HG03442 (cell line): Measurements from ENCODE around the gene PTPRN2.
A peak's percentile ranks its signal among the peaks of the same experiment; 100 is the strongest.

ENCODE experiments used
- ATAC-seq: cut with Tn5 transposase; IDR thresholded peaks from one replicate; pipeline ENCODE4 v1.9.1; 2021; ENCODE audit warnings: mild to moderate bottlenecking, moderate library complexity; ENCODE audit not compliant: unreplicated experiment

PTPRN2 gene

GRCh38 chr7:157617401-157617800 is 970.2 kb downstream of the PTPRN2 start:
- no peak for ATAC-seq

DNA sequence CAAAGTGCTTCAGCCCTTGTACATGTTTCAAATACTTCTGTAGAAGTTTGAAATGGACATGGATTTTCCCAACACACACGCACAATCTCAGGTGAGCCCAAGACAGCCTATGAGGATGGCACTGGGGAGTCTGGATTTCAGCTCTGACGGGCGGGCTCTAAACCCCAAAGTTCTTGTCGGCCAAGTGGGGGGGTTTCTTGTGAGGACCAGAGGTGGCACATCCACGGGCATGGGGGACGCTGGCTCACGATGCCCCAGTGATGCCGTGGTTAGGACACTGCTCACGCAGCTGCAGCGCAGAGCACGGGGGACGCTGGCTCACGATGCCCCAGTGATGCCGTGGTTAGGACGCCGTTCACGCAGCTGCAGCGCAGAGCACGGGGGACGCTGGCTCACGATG is 970.7 kb downstream of the PTPRN2 start:
- no peak for ATAC-seq

- no peak for ATAC-seq
These were observed 971.2 kb downstream of the PTPRN2 start for GRCh38 chr7:157616426-157616825.

GRCh38 chr7:157615852-157616251 is 971.8 kb downstream of the PTPRN2 start:
- no peak for ATAC-seq

- ATAC-seq, result no peak
These were observed 972.4 kb downstream of the PTPRN2 start for GRCh38 chr7:157615101-157615817.

DNA sequence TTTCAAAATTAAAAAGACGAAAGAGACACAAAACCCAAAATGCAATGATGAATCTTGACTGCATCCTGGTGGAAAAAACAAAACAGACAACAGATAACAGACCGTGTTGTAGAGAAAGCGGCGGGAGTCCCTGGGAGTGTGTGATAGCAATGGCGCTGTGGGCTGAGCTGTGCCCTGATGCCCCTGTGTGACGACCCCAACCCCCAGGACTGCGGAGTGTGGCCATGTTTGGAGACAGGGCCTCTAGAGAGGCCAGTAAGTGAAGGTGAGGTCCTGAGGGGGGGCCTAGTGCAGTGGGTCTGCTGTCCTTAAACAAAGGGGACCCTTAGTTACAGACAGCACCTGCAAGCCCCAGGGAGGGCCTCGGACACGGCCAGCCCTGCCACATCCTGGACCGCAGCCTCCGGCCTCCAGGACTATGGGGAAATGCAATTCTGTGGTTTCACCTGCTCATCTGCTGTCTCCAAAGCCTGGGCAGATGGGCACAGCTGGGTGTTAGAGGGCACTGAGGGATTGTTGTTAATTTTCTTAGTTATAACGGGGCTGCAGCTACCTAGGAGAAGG is 973.1 kb downstream of the PTPRN2 start:
- no peak for ATAC-seq

GRCh38 chr7:157613575-157614322 is 973.9 kb downstream of the PTPRN2 start:
- ATAC-seq, result no peak

- peak; percentile 83 for ATAC-seq
These were observed 974.7 kb downstream of the PTPRN2 start for GRCh38 chr7:157612664-157613561.

DNA sequence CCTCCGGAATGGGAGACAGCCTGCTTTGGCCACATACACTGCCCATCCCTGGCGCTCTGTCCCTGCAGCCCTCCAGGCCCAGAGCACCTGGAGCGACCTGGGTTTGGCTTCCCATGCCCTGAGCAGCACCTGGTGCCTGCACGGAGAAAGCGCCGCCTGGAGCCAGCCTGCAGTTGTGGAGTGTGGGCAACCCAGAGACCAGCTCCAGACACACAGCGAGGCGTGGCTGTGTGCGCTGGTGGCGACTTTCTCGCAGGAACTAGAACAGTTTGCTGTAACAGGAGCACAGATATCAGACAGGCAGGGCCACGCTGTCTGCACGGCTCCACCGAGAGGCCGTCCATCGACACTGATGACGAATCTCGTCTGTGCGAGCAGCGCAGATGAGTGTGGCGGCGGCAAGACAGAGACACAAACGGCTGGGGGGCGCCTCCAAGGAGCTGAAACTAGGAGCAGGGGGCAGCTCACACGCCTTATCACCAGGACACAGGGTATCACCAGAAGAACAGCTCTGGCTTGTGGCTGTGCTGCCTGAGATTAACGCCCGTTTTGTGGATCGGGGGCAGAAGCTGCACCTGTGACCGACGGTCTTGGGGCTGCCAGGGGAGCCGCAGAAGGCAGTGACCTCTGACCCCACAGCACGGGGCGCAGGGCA is 975.5 kb downstream of the PTPRN2 start:
- ATAC-seq, result no peak

GRCh38 chr7:157611341-157611740 is 976.3 kb downstream of the PTPRN2 start:
- no peak for ATAC-seq

DNA sequence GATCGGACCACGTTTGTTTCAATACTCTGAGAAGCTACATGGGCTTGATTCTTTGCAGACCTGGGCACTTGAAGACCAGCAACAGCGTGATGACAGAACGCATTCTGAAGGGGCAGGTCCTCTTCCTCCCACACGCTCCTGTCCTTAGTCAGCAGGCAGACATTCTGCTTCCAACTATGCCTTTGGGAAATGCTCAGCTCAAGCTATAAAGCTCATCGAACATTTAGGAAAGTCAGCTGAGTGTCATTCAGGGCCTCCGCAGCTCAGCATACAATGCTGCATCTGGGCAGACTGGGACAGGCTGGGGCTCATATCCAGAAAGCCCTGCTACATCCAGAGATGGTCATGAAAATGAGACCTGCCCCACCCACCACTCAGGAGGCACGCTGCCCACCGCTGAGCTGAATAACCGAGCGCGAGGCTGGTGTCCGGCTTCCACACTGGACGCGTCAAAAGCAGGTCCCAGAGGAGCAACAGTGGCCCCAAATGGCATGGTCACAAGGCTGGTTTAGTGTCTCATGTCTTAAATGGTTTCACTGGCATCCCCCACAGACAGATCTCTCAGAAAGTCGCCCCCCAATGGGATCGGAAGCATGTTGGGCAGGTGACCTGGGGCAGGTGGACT is 976.8 kb downstream of the PTPRN2 start:
- ATAC-seq, result no peak

GRCh38 chr7:157609932-157610640 is 977.5 kb downstream of the PTPRN2 start:
- ATAC-seq, result no peak

DNA sequence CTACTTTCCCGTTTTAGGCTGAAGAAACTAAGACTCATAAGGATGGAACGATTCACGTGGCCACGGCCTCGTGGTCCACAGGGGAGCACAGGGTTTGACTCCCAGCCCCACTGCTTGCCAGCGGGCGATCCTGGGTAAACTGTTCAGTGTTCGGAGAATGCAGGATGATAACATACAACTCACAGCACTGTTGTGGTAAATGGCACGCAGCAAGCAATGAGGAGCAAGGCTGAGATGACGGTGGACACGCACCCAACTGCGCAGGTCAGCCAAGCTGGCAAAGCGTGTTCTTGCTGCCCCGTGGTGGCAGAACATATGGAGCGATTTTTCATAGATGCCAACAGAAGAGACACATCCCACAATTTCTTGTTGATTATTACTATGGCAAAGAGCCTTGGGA is 978.1 kb downstream of the PTPRN2 start:
- ATAC-seq, result no peak

GRCh38 chr7:157607218-157607617 is 980.4 kb downstream of the PTPRN2 start:
- no peak for ATAC-seq

GRCh38 chr7:157606140-157606539 is 981.5 kb downstream of the PTPRN2 start:
- ATAC-seq, result no peak

GRCh38 chr7:157605638-157606037 is 982.0 kb downstream of the PTPRN2 start:
- ATAC-seq, result no peak

- ATAC-seq, result no peak
These were observed 982.8 kb downstream of the PTPRN2 start for GRCh38 chr7:157604661-157605381.

- no peak for ATAC-seq
These were observed 983.9 kb downstream of the PTPRN2 start for GRCh38 chr7:157603716-157604115.

DNA sequence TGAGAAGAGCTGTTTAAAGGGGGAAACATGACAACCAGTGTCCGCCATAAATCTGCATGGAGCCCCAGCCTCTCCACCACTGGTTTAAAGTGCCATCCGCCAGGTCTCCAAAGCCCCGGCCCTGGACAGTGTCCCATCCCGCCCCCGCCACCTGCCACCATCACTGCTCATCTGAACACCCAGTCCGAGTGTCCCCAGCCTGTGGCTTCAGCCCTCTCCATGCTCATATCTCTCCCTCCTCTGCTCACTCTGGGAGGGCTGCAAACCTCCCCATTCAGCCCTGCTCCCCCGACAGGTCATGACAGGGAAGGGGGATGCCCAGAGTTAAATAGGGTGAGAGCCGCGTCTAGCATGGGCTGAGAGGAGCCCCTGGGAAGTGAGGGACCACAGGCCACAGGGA is 984.6 kb downstream of the PTPRN2 start:
- no peak for ATAC-seq
